ENCODE data around the gene PCDHGB4. TPM values are rescaled to one million over a fixed set of nuclear protein-coding genes. Genes with fewer than 3 reads are reported as not detected.
A peak's percentile ranks its signal among the peaks of the same experiment; 100 is the strongest.
"Not testable (repeated sequence)": the region's sequence is repeated elsewhere in the genome, so short reads cannot be mapped to it uniquely, and the experiment has no call there.

Gene PCDHGB4
- total RNA-seq: 10 to 100 TPM; 10.4 to 12.5 (median 10.4) TPM

DNA sequence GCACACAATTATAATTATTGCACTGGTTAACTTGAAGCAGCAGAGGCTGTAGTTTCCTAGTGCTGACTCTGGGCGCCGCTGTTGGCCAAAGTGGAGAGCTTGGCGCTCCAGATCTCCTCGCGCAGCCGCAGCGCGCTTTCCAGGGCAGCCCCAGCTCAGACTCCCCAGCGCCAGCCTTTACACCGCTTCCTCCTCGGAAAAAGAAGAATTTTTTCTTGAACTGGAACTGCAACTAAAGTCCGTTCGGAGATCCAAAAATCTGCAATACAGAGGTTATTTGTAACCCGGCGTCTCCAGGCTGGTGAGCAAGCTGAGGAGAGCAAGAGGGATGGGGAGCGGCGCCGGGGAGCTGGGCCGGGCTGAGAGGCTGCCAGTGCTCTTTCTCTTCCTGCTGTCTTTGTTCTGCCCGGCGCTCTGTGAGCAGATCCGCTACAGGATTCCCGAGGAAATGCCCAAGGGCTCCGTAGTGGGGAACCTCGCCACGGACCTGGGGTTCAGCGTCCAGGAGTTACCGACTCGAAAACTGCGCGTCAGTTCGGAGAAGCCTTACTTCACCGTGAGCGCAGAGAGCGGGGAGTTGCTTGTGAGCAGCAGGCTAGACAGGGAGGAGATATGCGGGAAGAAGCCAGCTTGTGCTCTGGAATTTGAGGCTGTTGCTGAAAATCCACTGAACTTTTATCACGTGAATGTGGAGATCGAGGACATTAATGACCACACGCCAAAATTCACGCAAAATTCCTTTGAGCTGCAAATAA lies at the start of gene PCDHGB4:
TSS of gene PCDHGB4 (plus strand) at position 142 of the 755 bp plus-strand sequence. CDS start at position 329, 187 bp downstream.
- H3K27ac ChIP-seq; H3K27me3 ChIP-seq; H3K4me1 ChIP-seq; H3K4me3 ChIP-seq (replicated peaks in 1 of 3); H3K36me3 ChIP-seq; intact Hi-C loops (cut with DNase I); H3K9me3 ChIP-seq: not testable (repeated sequence)
- peak; percentile 51 to 54 for DNase-seq
- TF ChIP-seq, protein P1, sequence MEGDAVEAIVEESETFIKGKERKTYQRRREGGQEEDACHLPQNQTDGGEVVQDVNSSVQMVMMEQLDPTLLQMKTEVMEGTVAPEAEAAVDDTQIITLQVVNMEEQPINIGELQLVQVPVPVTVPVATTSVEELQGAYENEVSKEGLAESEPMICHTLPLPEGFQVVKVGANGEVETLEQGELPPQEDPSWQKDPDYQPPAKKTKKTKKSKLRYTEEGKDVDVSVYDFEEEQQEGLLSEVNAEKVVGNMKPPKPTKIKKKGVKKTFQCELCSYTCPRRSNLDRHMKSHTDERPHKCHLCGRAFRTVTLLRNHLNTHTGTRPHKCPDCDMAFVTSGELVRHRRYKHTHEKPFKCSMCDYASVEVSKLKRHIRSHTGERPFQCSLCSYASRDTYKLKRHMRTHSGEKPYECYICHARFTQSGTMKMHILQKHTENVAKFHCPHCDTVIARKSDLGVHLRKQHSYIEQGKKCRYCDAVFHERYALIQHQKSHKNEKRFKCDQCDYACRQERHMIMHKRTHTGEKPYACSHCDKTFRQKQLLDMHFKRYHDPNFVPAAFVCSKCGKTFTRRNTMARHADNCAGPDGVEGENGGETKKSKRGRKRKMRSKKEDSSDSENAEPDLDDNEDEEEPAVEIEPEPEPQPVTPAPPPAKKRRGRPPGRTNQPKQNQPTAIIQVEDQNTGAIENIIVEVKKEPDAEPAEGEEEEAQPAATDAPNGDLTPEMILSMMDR (IDR thresholded peaks at IDR 0.05): peak in 4 of 6 experiments; percentile 41 to 58 (median 47)
- WGBS, 2 donors: 9 to 10% methylated on average over 19 to 21 of the region's 40 CpGs

DNA sequence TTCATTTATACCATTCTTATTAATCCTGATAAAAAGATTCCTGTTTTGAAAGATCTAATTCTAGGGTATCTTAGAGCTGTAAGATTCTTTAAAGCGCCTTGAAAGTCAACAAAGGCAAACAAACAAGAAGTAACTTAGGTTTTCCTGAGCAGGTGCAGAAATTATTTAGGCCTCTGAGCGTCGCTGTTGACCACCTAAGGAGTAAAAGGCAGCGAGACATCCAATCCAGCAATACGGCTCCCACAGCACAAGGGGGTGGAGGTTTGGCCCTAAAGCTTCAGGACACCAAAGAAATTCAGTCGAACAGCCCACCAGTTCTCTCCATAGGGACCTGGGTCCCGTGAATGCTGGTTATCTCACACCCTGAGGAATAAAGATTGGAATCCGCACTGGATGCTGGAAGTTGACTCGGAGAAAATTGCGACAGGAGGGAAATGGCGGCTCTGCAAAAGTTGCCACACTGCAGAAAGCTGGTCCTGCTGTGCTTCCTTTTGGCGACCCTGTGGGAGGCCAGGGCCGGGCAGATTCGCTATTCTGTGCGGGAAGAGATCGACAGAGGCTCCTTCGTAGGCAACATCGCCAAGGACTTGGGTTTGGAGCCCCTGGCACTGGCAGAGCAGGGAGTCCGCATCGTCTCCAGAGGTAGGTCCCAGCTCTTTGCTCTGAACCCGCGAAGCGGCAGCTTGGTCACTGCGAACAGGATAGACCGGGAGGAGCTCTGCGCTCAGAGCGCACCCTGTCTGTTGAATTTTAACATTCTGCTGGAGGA lies 48.8 kb upstream of the PCDHGB4 start, which contains the start of gene PCDHGA2:
TSS of gene PCDHGA2 (plus strand) at position 223 of the 769 bp plus-strand sequence.
- H3K36me3 ChIP-seq: no peaks in the 10 kb centered on the region
- H3K27ac ChIP-seq: no peak within 1 kb of the TSS
- H3K4me3 ChIP-seq (replicated peaks in 1 of 3): peak within 1 kb of the TSS in 1 of 3 donors; percentile 16
- TF ChIP-seq POLR2A (IDR thresholded peaks at IDR 0.05): no peak
- TF ChIP-seq, protein P1 (IDR thresholded peaks at IDR 0.05): peak in 4 of 6 experiments; percentile 26 to 42 (median 40)
- H3K9me3 ChIP-seq: no peaks in the 10 kb centered on the region
- intact Hi-C loops (cut with DNase I): no loop called here
- no peaks in the 10 kb centered on the region for H3K4me1 ChIP-seq
- 8 to 15% methylated on average over 10 to 24 of the region's 27 CpGs for WGBS, 2 donors
- H3K27me3 ChIP-seq: no peaks in the 10 kb centered on the region
- DNase-seq: peak in 1 of 2 donors; percentile 21

DNA sequence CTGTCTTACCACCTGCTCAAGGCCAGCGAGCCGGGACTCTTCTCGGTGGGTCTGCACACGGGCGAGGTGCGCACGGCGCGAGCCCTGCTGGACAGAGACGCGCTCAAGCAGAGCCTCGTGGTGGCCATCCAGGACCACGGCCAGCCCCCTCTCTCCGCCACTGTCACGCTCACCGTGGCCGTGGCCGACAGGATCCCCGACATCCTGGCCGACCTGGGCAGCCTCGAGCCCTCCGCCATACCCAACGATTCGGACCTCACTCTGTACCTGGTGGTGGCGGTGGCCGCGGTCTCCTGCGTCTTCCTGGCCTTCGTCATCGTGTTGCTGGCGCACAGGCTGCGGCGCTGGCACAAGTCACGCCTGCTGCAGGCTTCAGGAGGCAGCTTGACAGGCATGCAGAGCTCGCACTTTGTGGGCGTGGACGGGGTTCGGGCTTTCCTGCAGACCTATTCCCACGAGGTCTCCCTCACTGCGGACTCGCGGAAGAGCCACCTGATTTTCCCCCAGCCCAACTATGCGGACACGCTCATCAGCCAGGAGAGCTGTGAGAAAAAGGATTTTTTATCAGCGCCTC lies 46.6 kb upstream of the PCDHGB4 start:
- DNase-seq; H3K9me3 ChIP-seq; H3K4me3 ChIP-seq (replicated peaks in 1 of 3); H3K36me3 ChIP-seq; intact Hi-C loops (cut with DNase I); H3K27ac ChIP-seq; H3K4me1 ChIP-seq; H3K27me3 ChIP-seq: not testable (repeated sequence)
- WGBS, 2 donors: 38 to 71% methylated on average over 6 to 22 of the region's 45 CpGs

DNA sequence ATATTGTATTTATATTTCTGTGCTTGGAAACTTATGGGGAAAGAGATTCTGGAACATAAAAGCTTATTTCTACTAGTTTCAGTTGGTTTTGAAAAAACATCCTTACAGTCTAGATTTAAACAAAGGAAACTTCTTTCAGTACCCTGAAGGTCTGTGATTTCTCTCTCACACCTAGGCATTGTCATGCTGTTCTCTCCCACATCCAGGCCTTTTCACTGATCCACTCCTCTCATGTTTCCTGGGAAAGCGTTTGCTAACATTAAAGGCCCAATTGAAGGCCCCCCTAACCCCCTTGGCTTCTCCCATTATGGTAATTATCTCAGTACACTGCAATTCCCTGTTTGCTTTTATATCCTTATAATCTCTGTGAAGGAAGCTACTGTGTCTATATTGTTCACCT lies 44.7 kb upstream of the PCDHGB4 start:
- intact Hi-C loops (cut with DNase I): no loop called here
- Histone ChIP-seq H3K4me1 (no peaks in the 10 kb centered on the region), H3K9me3 (no peaks in the 10 kb centered on the region), H3K27ac (no peak overlapping the region), H3K27me3 (no peaks in the 10 kb centered on the region), H3K36me3 (no peaks in the 10 kb centered on the region), H3K4me3 (replicated peaks in 1 of 3) (no peak overlapping the region)
- no peak for DNase-seq
- no peak for TF ChIP-seq POLR2A (IDR thresholded peaks at IDR 0.05)
- TF ChIP-seq, protein P1 (IDR thresholded peaks at IDR 0.05): no peak
- 12 to 33% methylated on average over 1 of the region's 1 CpG for WGBS, 2 donors

DNA sequence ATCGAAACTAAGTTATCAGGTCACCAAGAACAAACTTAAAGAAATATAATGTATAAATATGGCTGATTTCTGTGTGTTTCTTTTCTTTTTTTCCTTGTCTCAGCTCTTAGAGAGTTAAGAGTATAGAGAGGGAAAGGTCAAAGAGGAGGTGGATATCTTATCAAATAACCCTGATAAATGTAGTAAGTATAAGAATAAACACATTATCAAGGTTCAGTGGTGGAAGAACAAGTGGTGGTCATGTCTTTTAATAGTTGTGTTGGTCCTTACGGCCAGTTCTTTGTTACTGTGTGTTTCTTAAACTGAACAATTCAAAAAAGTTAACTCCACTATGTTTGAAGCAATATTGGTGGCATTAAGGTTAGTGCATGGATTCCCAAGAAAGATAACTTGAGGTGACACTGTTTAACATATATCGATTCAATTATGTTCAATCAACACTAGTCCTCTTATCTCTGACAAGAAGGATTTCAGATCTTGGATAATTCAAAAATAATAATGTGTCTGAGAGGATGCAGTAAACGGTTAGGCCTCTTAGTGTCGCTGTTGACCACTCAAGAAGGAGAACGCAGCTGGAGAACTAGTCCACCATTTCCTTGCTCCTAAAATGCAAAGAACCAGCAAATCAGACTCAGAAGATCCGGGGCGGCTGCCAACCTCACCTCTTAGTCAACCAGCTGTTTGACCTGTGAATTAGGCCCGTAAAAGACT lies 44.1 kb upstream of the PCDHGB4 start, which contains the start of gene PCDHGA3:
TSS of gene PCDHGA3 (plus strand) at position 588 of the 711 bp plus-strand sequence. CDS start 205 bp downstream, outside the sequence.
- Histone ChIP-seq H3K9me3 (no peaks in the 10 kb centered on the region), H3K4me3 (replicated peaks in 1 of 3) (no peak within 1 kb of the TSS), H3K27me3 (no peaks in the 10 kb centered on the region), H3K4me1 (no peaks in the 10 kb centered on the region), H3K27ac (no peak within 1 kb of the TSS), H3K36me3 (no peaks in the 10 kb centered on the region)
- intact Hi-C loops (cut with DNase I): no loop called here
- TF ChIP-seq, protein P1 (IDR thresholded peaks at IDR 0.05): peak in 1 of 6 experiments; percentile 14
- no peak for TF ChIP-seq POLR2A (IDR thresholded peaks at IDR 0.05)
- no peak for DNase-seq
- 22 to 29% methylated on average over 9 of the region's 9 CpGs for WGBS, 2 donors

Data from thyroid gland (tissue), 4 donors.